ENCODE measurements around the gene C2. TPM values are rescaled to one million over a fixed set of nuclear protein-coding genes. Genes with fewer than 3 reads are reported as not detected.

Gene C2
- polyA plus RNA-seq, 1 experiment, result 1.2 TPM

GRCh38 chr6:31958412-31958740 is 30.9 kb downstream of the C2 start:
- no peak for TF ChIP-seq CTCF (IDR thresholded peaks at IDR 0.05; ENCODE audit: insufficient read depth, low read depth, low read length)

GRCh38 chr6:31958741-31959739 is 31.5 kb downstream of the C2 start, which contains the start of the genes NELFE and SKIC2:
TSS of gene NELFE (minus strand) at chr6:31958971. CDS start at chr6:31958446, 525 bp downstream.
TSS of gene SKIC2 (plus strand) at chr6:31959175. CDS start at chr6:31959193, 18 bp downstream.
- ChIA-PET POLR2A (no interaction called here), CTCF (interaction anchor here (0.5 to 1.3 kb wide), 6 partner anchors 13 to 160 kb away, joined by 3 to 6 read pairs (median 3); partner anchors contain the start of gene DXO)
- no peak for TF ChIP-seq CTCF (IDR thresholded peaks at IDR 0.05; ENCODE audit: insufficient read depth, low read depth, low read length)
- DNase-seq (ENCODE audit: low read depth), result peak; percentile 93
- peaks cover 32% of the 10 kb centered on the region for H3K36me3 ChIP-seq (ENCODE audit: control insufficient read depth, insufficient read depth, low read length)
- H3K27me3 ChIP-seq (ENCODE audit: control insufficient read depth, insufficient read depth, low read length), result no peaks in the 10 kb centered on the region
- H3K4me3 ChIP-seq (ENCODE audit: low read depth, low read length), result peak within 1 kb of the TSS; percentile 90

More at GRCh38 chr6:31958412-31958740, 30.9 kb downstream of the C2 start:
- no peak for DNase-seq (ENCODE audit: low read depth)
- no peaks in the 10 kb centered on the region for H3K27me3 ChIP-seq (ENCODE audit: control insufficient read depth, insufficient read depth, low read length)
- CTCF ChIA-PET, result interaction anchor here (1.3 kb wide), 2 partner anchors 14 to 60 kb away, joined by 3 to 6 read pairs; partner anchors contain the start of gene DXO
- POLR2A ChIA-PET, result no interaction called here
- H3K36me3 ChIP-seq (ENCODE audit: control insufficient read depth, insufficient read depth, low read length), result peaks cover 31% of the 10 kb centered on the region
- peak overlapping the region; percentile 90 for H3K4me3 ChIP-seq (ENCODE audit: low read depth, low read length)

GRCh38 chr6:31961616-31962015 is 34.1 kb downstream of the C2 start:
- Histone ChIP-seq H3K27me3 (ENCODE audit: control insufficient read depth, insufficient read depth, low read length) (no peaks in the 10 kb centered on the region), H3K4me3 (ENCODE audit: low read depth, low read length) (no peak overlapping the region), H3K36me3 (ENCODE audit: control insufficient read depth, insufficient read depth, low read length) (peaks cover 33% of the 10 kb centered on the region)
- no peak for TF ChIP-seq CTCF (IDR thresholded peaks at IDR 0.05; ENCODE audit: insufficient read depth, low read depth, low read length)
- POLR2A ChIA-PET, result no interaction called here
- no peak for DNase-seq (ENCODE audit: low read depth)
- CTCF ChIA-PET, result no interaction called here

DNA sequence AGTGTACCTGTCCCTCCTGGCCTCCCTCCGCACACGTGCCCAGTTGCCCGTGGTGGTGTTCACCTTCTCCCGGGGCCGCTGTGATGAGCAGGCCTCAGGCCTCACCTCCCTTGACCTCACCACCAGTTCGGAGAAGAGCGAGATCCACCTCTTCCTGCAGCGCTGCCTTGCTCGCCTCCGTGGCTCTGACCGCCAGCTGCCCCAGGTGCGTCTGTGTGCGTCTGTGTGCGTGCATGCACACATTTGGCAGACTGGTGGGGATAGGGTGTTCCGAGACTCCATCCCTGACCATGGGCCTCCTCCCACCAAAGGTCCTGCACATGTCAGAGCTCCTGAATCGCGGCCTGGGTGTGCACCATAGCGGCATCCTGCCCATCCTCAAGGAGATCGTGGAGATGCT is 36.4 kb downstream of the C2 start:
- DNase-seq (ENCODE audit: low read depth), result no peak
- TF ChIP-seq CTCF (IDR thresholded peaks at IDR 0.05; ENCODE audit: insufficient read depth, low read depth, low read length), result no peak
- POLR2A ChIA-PET, result no interaction called here
- Histone ChIP-seq H3K36me3 (ENCODE audit: control insufficient read depth, insufficient read depth, low read length) (peaks cover 44% of the 10 kb centered on the region), H3K27me3 (ENCODE audit: control insufficient read depth, insufficient read depth, low read length) (no peaks in the 10 kb centered on the region), H3K4me3 (ENCODE audit: low read depth, low read length) (no peak overlapping the region)
- CTCF ChIA-PET, result no interaction called here

DNA sequence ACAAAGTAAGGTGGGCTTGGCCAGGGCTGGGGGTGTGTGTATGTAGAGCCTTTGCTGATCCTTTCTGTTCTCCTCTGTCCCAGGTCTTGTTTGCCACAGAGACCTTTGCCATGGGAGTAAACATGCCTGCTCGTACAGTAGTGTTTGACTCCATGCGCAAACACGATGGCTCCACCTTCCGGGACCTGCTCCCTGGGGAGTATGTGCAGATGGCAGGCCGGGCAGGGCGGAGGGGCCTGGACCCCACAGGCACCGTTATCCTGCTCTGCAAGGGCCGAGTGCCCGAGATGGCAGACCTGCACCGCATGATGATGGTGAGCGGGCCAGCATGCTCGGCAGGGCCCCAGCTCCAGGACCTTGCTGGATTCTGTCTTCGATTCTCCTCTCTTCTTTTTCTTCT is 38.2 kb downstream of the C2 start:
- no peaks in the 10 kb centered on the region for H3K27me3 ChIP-seq (ENCODE audit: control insufficient read depth, insufficient read depth, low read length)
- DNase-seq (ENCODE audit: low read depth), result no peak
- H3K4me3 ChIP-seq (ENCODE audit: low read depth, low read length), result no peak overlapping the region
- H3K36me3 ChIP-seq (ENCODE audit: control insufficient read depth, insufficient read depth, low read length), result peaks cover 55% of the 10 kb centered on the region
- CTCF ChIA-PET, result interaction anchor here (1.0 kb wide), 1 partner anchor 14 kb away, joined by 3 read pairs; no protein-coding TSS in a partner anchor
- TF ChIP-seq CTCF (IDR thresholded peaks at IDR 0.05; ENCODE audit: insufficient read depth, low read depth, low read length), result no peak
- POLR2A ChIA-PET, result no interaction called here
